HG03045 (cell line): ENCODE data around the gene CD151.
A peak's percentile ranks its signal among the peaks of the same experiment; 100 is the strongest.

Experiments
- ATAC-seq: cut with Tn5 transposase; IDR thresholded peaks from one replicate; pipeline ENCODE4 v1.9.1; 2021; ENCODE audit warnings: mild to moderate bottlenecking, moderate library complexity; ENCODE audit not compliant: unreplicated experiment

The CD151 gene

GRCh38 chr11:832529-833113 lies at the start of gene CD151:
TSS of gene CD151 (plus strand) at chr11:832952. CDS start at chr11:836070, 3,118 bp downstream.
- peak; percentile 35 for ATAC-seq

GRCh38 chr11:783581-784015 lies 49.2 kb upstream of the CD151 start:
- no peak for ATAC-seq

GRCh38 chr11:786235-787083 lies 46.3 kb upstream of the CD151 start:
- ATAC-seq: no peak

- ATAC-seq: no peak
These were observed 45.6 kb upstream of the CD151 start for GRCh38 chr11:787084-787675.

- no peak for ATAC-seq
These were observed 44.6 kb upstream of the CD151 start for GRCh38 chr11:788009-788640.

- no peak for ATAC-seq
These were observed 43.5 kb upstream of the CD151 start for GRCh38 chr11:788953-789940.

- no peak for ATAC-seq
These were observed 42.8 kb upstream of the CD151 start, which contains the start of gene CEND1 for GRCh38 chr11:789943-790342. TSS of gene CEND1 (minus strand) at chr11:790090. CDS start at chr11:788576, 1,514 bp downstream.

- ATAC-seq: no peak
These were observed 41.8 kb upstream of the CD151 start for GRCh38 chr11:790721-791564.

GRCh38 chr11:791658-792534 lies 40.9 kb upstream of the CD151 start:
- no peak for ATAC-seq

GRCh38 chr11:792535-792821 lies 40.3 kb upstream of the CD151 start:
- ATAC-seq: no peak

- no peak for ATAC-seq
These were observed 39.9 kb upstream of the CD151 start for GRCh38 chr11:792873-793272.

- ATAC-seq: no peak
These were observed 39.2 kb upstream of the CD151 start for GRCh38 chr11:793556-793955.

GRCh38 chr11:794013-794765 lies 38.6 kb upstream of the CD151 start:
- ATAC-seq: no peak

- ATAC-seq: no peak
These were observed 37.8 kb upstream of the CD151 start for GRCh38 chr11:794766-795633.

- ATAC-seq: no peak
These were observed 36.9 kb upstream of the CD151 start for GRCh38 chr11:795634-796564.
